WTC11 (cell line): ENCODE data around the gene SETMAR.

ENCODE experiments used
- ATF1 ChIP-seq: sonication (generic); formaldehyde crosslinking; IDR thresholded peaks from 2 replicates; pipeline ENCODE4 v1.8.1; 2023; ENCODE audit warnings: mild to moderate bottlenecking, moderate library complexity, missing genetic modification reagents
- CTCF ChIP-seq: fragments of 200-600 bp; IDR thresholded peaks from 2 replicates; pipeline ENCODE4 v1.8.0; 2022; ENCODE audit warnings: antibody characterized with exemption
- FOXK1 ChIP-seq: sonication (generic); formaldehyde crosslinking; IDR thresholded peaks from 2 replicates; pipeline ENCODE4 v1.8.0; 2022; ENCODE audit warnings: mild to moderate bottlenecking, moderate library complexity, missing genetic modification reagents
- IRF1 ChIP-seq: sonication (generic); formaldehyde crosslinking; IDR thresholded peaks from 2 replicates; pipeline ENCODE4 v1.8.0; 2023; ENCODE audit warnings: missing genetic modification reagents
- JAZF1 ChIP-seq: fragments of 250-450 bp; sonication (Bioruptor Pico); IDR thresholded peaks from 2 replicates; pipeline ENCODE4 v1.9.0; 2021; ENCODE audit warnings: moderate library complexity, mild to moderate bottlenecking, inconsistent platforms
- NFE2L1 ChIP-seq: sonication (generic); formaldehyde crosslinking; IDR thresholded peaks from 2 replicates; pipeline ENCODE4 v1.8.1; 2023; ENCODE audit warnings: missing genetic modification reagents
- NFYB ChIP-seq: sonication (generic); formaldehyde crosslinking; conservative IDR thresholded peaks from 2 replicates; pipeline ENCODE4 v1.8.0; 2022; ENCODE audit warnings: low read depth, missing genetic modification reagents
- TEAD4 ChIP-seq: sonication (generic); formaldehyde crosslinking; IDR thresholded peaks from 2 replicates; pipeline ENCODE4 v1.8.0; 2022; ENCODE audit warnings: mild to moderate bottlenecking, missing genetic modification reagents
- ZNF232 ChIP-seq: sonication (generic); formaldehyde crosslinking; IDR thresholded peaks from 2 replicates; pipeline ENCODE4 v1.8.0; 2022; ENCODE audit warnings: mild to moderate bottlenecking, missing genetic modification reagents
- TF ChIP-seq, protein P1 (sequence below): sonication (generic); formaldehyde crosslinking; IDR thresholded peaks from 2 replicates; pipeline ENCODE4 v1.8.0; 2022; ENCODE audit warnings: mild to moderate bottlenecking, missing genetic modification reagents
- TF ChIP-seq, protein P2 (sequence below): sonication (generic); formaldehyde crosslinking; IDR thresholded peaks from 2 replicates; pipeline ENCODE4 v1.8.1; 2023; ENCODE audit warnings: mild to moderate bottlenecking, missing genetic modification reagents
- TF ChIP-seq, protein P3 (sequence below): sonication (generic); formaldehyde crosslinking; IDR thresholded peaks from 2 replicates; pipeline ENCODE4 v1.8.0; 2022; ENCODE audit warnings: mild to moderate bottlenecking, missing genetic modification reagents
- TF ChIP-seq, protein P4 (sequence below): sonication (generic); formaldehyde crosslinking; IDR thresholded peaks from 2 replicates; pipeline ENCODE4 v1.8.1; 2022; ENCODE audit warnings: mild to moderate bottlenecking, moderate library complexity, missing genetic modification reagents

- no peak for TF ChIP-seq CTCF
- no peak for TF ChIP-seq NFYB (CRISPR knock-in tag)
- no peak for TF ChIP-seq ZNF232 (CRISPR knock-in tag)
- TF ChIP-seq, protein P1, sequence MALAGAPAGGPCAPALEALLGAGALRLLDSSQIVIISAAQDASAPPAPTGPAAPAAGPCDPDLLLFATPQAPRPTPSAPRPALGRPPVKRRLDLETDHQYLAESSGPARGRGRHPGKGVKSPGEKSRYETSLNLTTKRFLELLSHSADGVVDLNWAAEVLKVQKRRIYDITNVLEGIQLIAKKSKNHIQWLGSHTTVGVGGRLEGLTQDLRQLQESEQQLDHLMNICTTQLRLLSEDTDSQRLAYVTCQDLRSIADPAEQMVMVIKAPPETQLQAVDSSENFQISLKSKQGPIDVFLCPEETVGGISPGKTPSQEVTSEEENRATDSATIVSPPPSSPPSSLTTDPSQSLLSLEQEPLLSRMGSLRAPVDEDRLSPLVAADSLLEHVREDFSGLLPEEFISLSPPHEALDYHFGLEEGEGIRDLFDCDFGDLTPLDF = no peak
- no peak for TF ChIP-seq FOXK1 (CRISPR knock-in tag)
- no peak for TF ChIP-seq JAZF1 (CRISPR knock-in tag)
- TF ChIP-seq, protein P2, sequence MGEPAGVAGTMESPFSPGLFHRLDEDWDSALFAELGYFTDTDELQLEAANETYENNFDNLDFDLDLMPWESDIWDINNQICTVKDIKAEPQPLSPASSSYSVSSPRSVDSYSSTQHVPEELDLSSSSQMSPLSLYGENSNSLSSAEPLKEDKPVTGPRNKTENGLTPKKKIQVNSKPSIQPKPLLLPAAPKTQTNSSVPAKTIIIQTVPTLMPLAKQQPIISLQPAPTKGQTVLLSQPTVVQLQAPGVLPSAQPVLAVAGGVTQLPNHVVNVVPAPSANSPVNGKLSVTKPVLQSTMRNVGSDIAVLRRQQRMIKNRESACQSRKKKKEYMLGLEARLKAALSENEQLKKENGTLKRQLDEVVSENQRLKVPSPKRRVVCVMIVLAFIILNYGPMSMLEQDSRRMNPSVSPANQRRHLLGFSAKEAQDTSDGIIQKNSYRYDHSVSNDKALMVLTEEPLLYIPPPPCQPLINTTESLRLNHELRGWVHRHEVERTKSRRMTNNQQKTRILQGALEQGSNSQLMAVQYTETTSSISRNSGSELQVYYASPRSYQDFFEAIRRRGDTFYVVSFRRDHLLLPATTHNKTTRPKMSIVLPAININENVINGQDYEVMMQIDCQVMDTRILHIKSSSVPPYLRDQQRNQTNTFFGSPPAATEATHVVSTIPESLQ = no peak
- TF ChIP-seq, protein P3, sequence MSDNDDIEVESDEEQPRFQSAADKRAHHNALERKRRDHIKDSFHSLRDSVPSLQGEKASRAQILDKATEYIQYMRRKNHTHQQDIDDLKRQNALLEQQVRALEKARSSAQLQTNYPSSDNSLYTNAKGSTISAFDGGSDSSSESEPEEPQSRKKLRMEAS (CRISPR knock-in tag) = no peak
- TF ChIP-seq, protein P4, sequence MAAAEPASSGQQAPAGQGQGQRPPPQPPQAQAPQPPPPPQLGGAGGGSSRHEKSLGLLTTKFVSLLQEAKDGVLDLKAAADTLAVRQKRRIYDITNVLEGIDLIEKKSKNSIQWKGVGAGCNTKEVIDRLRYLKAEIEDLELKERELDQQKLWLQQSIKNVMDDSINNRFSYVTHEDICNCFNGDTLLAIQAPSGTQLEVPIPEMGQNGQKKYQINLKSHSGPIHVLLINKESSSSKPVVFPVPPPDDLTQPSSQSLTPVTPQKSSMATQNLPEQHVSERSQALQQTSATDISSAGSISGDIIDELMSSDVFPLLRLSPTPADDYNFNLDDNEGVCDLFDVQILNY = no peak
- no peak for TF ChIP-seq IRF1 (CRISPR knock-in tag)
- TF ChIP-seq ATF1 (CRISPR knock-in tag) = no peak
- TF ChIP-seq TEAD4 = no peak
- TF ChIP-seq NFE2L1 = no peak
Measured at GRCh38 chr3:4356220-4356540, 53.0 kb downstream of the SETMAR start.
